ENCODE results near the gene UBAP1L.
"Not testable (repeated sequence)": the region's sequence is repeated elsewhere in the genome, so short reads cannot be mapped to it uniquely, and the experiment has no call there.

UBAP1L gene

DNA sequence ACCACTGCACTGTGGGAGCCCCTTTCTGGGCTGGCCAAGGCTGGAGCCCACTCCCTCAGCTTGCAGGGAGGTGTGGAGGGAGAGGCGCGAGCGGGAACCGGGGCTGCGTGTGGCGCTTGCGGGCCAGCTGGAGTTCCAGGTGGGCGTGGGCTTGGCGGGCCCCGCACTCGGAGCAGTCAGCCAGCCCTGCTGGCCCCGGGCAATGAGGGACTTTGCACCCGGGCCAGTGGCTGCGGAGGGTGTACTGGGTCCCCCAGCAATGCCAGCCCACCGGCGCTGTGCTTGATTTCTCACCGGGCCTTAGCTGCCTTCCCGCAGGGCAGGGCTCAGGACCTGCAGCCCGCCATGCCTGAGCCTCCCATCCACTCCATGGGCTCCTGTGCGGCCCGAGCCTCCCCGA is 40.1 kb downstream of the UBAP1L start:
- H3K4me3 ChIP-seq (ENCODE audit: control insufficient read depth in 1 of 7, extremely low read depth in 1 of 7, insufficient read depth in 4 of 7, low read depth in 2 of 7, low read length in 6 of 7); H3K27me3 ChIP-seq (replicated peaks in 2 of 5; ENCODE audit: control insufficient read depth in 4 of 5, insufficient read depth in 5 of 5, low read length in 4 of 5); DNase-seq; H3K36me3 ChIP-seq (ENCODE audit: control insufficient read depth in 4 of 4, insufficient read depth in 4 of 4, low read length in 3 of 4); H3K27ac ChIP-seq (ENCODE audit: insufficient read depth in 1 of 2, low read depth in 1 of 2, low read length in 2 of 2, poor library complexity in 1 of 2, severe bottlenecking in 2 of 2); POLR2A ChIA-PET; H3K9me3 ChIP-seq (ENCODE audit: control extremely low read depth in 1 of 5, control insufficient read depth in 4 of 5, insufficient read depth in 2 of 5, low read depth in 1 of 5, low read length in 4 of 5): not testable (repeated sequence)
- 98% methylated on average over 9 of the region's 22 CpGs for WGBS (ENCODE audit: insufficient coverage)
- CTCF ChIA-PET, result interaction anchor here (1.3 to 17.2 kb wide), 5 partner anchors 9 to 42 kb away, joined by 5 to 282 read pairs (median 5); no protein-coding TSS in a partner anchor
- H3K4me1 ChIP-seq (ENCODE audit: control extremely low read depth in 1 of 4, control insufficient read depth in 4 of 4, insufficient read depth in 4 of 4, low read length in 3 of 4), result peaks cover 0 to 28% (median 21%) of the 10 kb centered on the region in 4 experiments

DNA sequence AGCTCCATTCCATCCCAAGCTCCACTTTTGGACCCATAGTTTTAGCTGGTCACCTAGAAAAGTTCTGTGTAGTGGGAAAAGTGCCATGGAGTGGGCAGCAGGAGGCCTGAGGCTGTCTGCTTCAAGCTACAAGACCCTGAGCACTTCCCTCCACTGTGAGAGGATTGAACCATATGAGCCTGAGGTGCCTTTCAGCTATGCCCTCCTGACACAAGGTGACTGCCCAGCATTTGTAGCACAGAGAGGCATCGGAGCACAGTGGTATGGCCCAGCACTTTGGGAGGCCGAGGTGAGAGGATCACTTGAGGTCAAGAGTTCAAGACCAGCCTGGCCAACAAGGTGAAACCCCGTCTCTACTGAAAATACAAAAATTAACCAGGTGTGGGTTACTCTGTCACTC is 42.4 kb downstream of the UBAP1L start:
- Histone ChIP-seq H3K4me1 (ENCODE audit: control extremely low read depth in 1 of 4, control insufficient read depth in 4 of 4, insufficient read depth in 4 of 4, low read length in 3 of 4) (peaks cover 0 to 27% (median 21%) of the 10 kb centered on the region in 4 experiments), H3K27ac (ENCODE audit: insufficient read depth in 1 of 2, low read depth in 1 of 2, low read length in 2 of 2, poor library complexity in 1 of 2, severe bottlenecking in 2 of 2) (no peak overlapping the region), H3K27me3 (replicated peaks in 2 of 5; ENCODE audit: control insufficient read depth in 4 of 5, insufficient read depth in 5 of 5, low read length in 4 of 5) (peaks cover 0 to 15% (median 8%) of the 10 kb centered on the region in 5 experiments), H3K4me3 (ENCODE audit: control insufficient read depth in 1 of 7, extremely low read depth in 1 of 7, insufficient read depth in 4 of 7, low read depth in 2 of 7, low read length in 6 of 7) (no peak overlapping the region), H3K36me3 (ENCODE audit: control insufficient read depth in 4 of 4, insufficient read depth in 4 of 4, low read length in 3 of 4) (no peaks in the 10 kb centered on the region), H3K9me3 (ENCODE audit: control extremely low read depth in 1 of 5, control insufficient read depth in 4 of 5, insufficient read depth in 2 of 5, low read depth in 1 of 5, low read length in 4 of 5) (no peaks in the 10 kb centered on the region)
- no peak for DNase-seq
- CTCF ChIA-PET, result interaction anchor here (0.6 to 1.7 kb wide), 4 partner anchors 10 to 29 kb away, joined by 3 to 7 read pairs (median 4); no protein-coding TSS in a partner anchor
- POLR2A ChIA-PET, result no interaction called here
- WGBS (ENCODE audit: insufficient coverage), result 90% methylated on average over 3 of the region's 3 CpGs

DNA sequence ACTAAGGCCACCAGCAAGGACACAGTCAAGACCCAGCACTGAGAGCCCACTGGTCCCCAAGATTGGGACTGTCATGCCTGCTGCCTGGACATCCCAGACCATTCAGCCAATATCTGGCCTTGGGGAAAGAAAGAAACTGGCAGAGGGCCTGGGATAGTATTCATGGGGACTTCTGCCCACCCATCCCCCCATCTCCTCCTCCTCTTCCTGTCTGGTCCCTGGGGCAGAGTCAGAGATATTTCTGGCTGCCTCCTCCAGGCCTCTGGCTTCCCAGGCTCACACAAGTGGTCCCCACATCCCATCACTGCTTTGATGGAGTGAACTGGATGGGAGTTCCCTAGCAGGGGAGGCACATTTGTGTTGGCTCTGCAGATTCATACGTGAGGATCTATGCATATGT is 43.0 kb downstream of the UBAP1L start:
- 60% methylated on average over 1 of the region's 1 CpG for WGBS (ENCODE audit: insufficient coverage)
- Histone ChIP-seq H3K36me3 (ENCODE audit: control insufficient read depth in 4 of 4, insufficient read depth in 4 of 4, low read length in 3 of 4) (no peaks in the 10 kb centered on the region), H3K27me3 (replicated peaks in 2 of 5; ENCODE audit: control insufficient read depth in 4 of 5, insufficient read depth in 5 of 5, low read length in 4 of 5) (peaks cover 0 to 21% (median 10%) of the 10 kb centered on the region in 5 experiments), H3K4me3 (ENCODE audit: control insufficient read depth in 1 of 7, extremely low read depth in 1 of 7, insufficient read depth in 4 of 7, low read depth in 2 of 7, low read length in 6 of 7) (no peak overlapping the region), H3K27ac (ENCODE audit: insufficient read depth in 1 of 2, low read depth in 1 of 2, low read length in 2 of 2, poor library complexity in 1 of 2, severe bottlenecking in 2 of 2) (no peak overlapping the region), H3K9me3 (ENCODE audit: control extremely low read depth in 1 of 5, control insufficient read depth in 4 of 5, insufficient read depth in 2 of 5, low read depth in 1 of 5, low read length in 4 of 5) (no peaks in the 10 kb centered on the region), H3K4me1 (ENCODE audit: control extremely low read depth in 1 of 4, control insufficient read depth in 4 of 4, insufficient read depth in 4 of 4, low read length in 3 of 4) (peaks cover 0 to 26% (median 19%) of the 10 kb centered on the region in 4 experiments)
- ChIA-PET CTCF (interaction anchor here (0.6 to 3.3 kb wide), 4 partner anchors 11 to 29 kb away, joined by 3 to 23 read pairs (median 5); no protein-coding TSS in a partner anchor), POLR2A (no interaction called here)
- no peak for DNase-seq

DNA sequence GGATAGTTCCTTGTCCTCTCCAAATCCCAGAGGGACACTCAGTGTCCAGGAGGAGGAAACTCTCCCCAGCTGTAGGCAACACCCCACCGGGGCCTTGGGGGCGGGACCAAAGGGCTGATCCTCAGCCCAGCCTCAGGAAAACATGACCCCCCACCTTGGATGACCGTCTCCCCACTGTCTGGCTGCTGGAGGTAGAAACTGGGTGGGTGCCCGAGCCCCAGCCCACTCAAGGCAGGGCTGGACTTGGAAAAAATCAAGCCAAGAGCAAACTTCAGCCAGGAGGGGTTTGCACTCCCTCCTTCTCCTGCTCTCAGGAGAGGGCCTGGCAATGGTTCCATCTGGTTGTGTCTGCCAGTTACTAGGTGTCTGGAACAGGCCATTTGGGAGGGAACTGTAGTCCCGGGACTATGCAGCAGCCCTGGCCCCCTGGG is 43.6 kb downstream of the UBAP1L start:
- H3K27ac ChIP-seq (ENCODE audit: insufficient read depth in 1 of 2, low read depth in 1 of 2, low read length in 2 of 2, poor library complexity in 1 of 2, severe bottlenecking in 2 of 2), result no peak overlapping the region
- peaks cover 0 to 23% (median 15%) of the 10 kb centered on the region in 4 experiments for H3K4me1 ChIP-seq (ENCODE audit: control extremely low read depth in 1 of 4, control insufficient read depth in 4 of 4, insufficient read depth in 4 of 4, low read length in 3 of 4)
- 84% methylated on average over 2 of the region's 5 CpGs for WGBS (ENCODE audit: insufficient coverage)
- ChIA-PET CTCF (interaction anchor here (1.2 to 3.3 kb wide), 2 partner anchors 11 to 17 kb away, joined by 7 to 23 read pairs; no protein-coding TSS in a partner anchor), POLR2A (interaction anchor here (0.6 kb wide), 1 partner anchor 1180 kb away, joined by 3 read pairs; no protein-coding TSS in a partner anchor)
- peaks cover 5 to 27% (median 13%) of the 10 kb centered on the region in 5 experiments for H3K27me3 ChIP-seq (replicated peaks in 2 of 5; ENCODE audit: control insufficient read depth in 4 of 5, insufficient read depth in 5 of 5, low read length in 4 of 5)
- no peaks in the 10 kb centered on the region for H3K9me3 ChIP-seq (ENCODE audit: control extremely low read depth in 1 of 5, control insufficient read depth in 4 of 5, insufficient read depth in 2 of 5, low read depth in 1 of 5, low read length in 4 of 5)
- H3K36me3 ChIP-seq (ENCODE audit: control insufficient read depth in 4 of 4, insufficient read depth in 4 of 4, low read length in 3 of 4), result no peaks in the 10 kb centered on the region
- DNase-seq, result no peak
- no peak overlapping the region for H3K4me3 ChIP-seq (ENCODE audit: control insufficient read depth in 1 of 7, extremely low read depth in 1 of 7, insufficient read depth in 4 of 7, low read depth in 2 of 7, low read length in 6 of 7)

DNA sequence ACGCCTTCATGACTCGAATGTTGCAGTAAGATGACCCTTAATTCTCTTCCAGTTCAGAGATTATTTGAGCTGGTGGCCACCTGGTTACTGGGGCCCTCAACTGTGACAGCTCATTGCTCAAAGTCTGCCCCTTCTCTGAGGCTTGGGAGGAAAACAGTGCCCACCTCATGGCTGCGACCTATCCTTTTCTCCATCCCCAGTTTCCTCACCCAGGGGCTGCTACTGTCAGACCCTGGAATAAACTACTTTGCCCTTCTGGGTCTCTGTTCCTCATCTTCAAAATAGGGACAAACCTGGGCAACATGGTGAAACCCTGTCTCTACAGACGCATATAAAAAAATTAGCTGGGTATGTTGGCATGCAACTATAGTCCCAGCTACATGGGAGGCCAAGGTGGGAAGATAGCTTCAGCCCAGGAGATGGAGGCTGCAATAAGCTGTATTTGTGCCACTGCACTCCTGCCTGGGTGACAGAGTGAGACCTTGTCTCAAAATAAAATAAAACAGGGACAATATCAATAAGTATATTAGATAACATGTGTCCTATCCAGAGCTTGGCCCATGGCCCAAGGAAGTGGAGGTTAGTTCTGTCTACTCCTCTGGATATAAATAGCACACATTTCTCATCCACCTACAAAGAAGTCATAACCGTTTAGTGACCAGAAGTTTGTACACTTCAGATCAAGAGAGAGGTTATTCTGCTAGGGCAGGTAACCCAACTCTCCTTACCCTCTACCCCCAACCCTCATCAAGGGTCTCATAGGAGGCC is 45.0 kb downstream of the UBAP1L start:
- POLR2A ChIA-PET, result interaction anchor here (0.5 kb wide), 1 partner anchor 47 kb away, joined by 3 read pairs; no protein-coding TSS in a partner anchor
- Histone ChIP-seq H3K27me3 (replicated peaks in 2 of 5; ENCODE audit: control insufficient read depth in 4 of 5, insufficient read depth in 5 of 5, low read length in 4 of 5) (peaks cover 7 to 41% (median 16%) of the 10 kb centered on the region in 5 experiments), H3K4me3 (ENCODE audit: control insufficient read depth in 1 of 7, extremely low read depth in 1 of 7, insufficient read depth in 4 of 7, low read depth in 2 of 7, low read length in 6 of 7) (no peak overlapping the region), H3K4me1 (ENCODE audit: control extremely low read depth in 1 of 4, control insufficient read depth in 4 of 4, insufficient read depth in 4 of 4, low read length in 3 of 4) (peaks cover 0 to 21% (median 11%) of the 10 kb centered on the region in 4 experiments), H3K36me3 (ENCODE audit: control insufficient read depth in 4 of 4, insufficient read depth in 4 of 4, low read length in 3 of 4) (no peaks in the 10 kb centered on the region), H3K27ac (ENCODE audit: insufficient read depth in 1 of 2, low read depth in 1 of 2, low read length in 2 of 2, poor library complexity in 1 of 2, severe bottlenecking in 2 of 2) (no peak overlapping the region), H3K9me3 (ENCODE audit: control extremely low read depth in 1 of 5, control insufficient read depth in 4 of 5, insufficient read depth in 2 of 5, low read depth in 1 of 5, low read length in 4 of 5) (no peaks in the 10 kb centered on the region)
- 100% methylated on average over 3 of the region's 5 CpGs for WGBS (ENCODE audit: insufficient coverage)
- no peak for DNase-seq
- CTCF ChIA-PET, result interaction anchor here (0.8 to 6.8 kb wide), 5 partner anchors 9 to 28 kb away, joined by 3 to 37 read pairs (median 8); partner anchors contain the start of genes KBTBD13 and SLC51B

DNA sequence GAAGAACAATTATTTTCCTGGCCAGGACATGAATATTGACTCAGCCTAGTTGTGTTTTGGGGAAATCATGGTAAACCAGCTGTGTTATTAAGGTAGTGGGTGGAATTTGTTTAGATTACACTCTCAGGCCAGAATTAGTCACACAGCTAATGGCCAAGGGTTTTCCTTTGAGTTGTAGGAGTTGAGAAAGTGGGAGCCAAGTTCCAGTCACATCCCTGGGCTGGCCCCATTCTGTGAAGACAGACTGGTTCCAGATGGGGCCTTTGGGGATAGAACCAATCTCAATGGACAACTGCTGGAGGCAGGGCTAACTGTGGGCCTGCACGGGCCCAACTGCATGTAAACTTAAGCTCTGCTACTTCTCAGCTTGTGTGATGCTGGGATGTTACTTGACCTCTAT is 45.8 kb downstream of the UBAP1L start:
- Histone ChIP-seq H3K9me3 (ENCODE audit: control extremely low read depth in 1 of 5, control insufficient read depth in 4 of 5, insufficient read depth in 2 of 5, low read depth in 1 of 5, low read length in 4 of 5) (no peaks in the 10 kb centered on the region), H3K4me1 (ENCODE audit: control extremely low read depth in 1 of 4, control insufficient read depth in 4 of 4, insufficient read depth in 4 of 4, low read length in 3 of 4) (peaks cover 0 to 21% (median 11%) of the 10 kb centered on the region in 4 experiments), H3K27me3 (replicated peaks in 2 of 5; ENCODE audit: control insufficient read depth in 4 of 5, insufficient read depth in 5 of 5, low read length in 4 of 5) (peaks cover 7 to 41% (median 16%) of the 10 kb centered on the region in 5 experiments), H3K27ac (ENCODE audit: insufficient read depth in 1 of 2, low read depth in 1 of 2, low read length in 2 of 2, poor library complexity in 1 of 2, severe bottlenecking in 2 of 2) (no peak overlapping the region), H3K4me3 (ENCODE audit: control insufficient read depth in 1 of 7, extremely low read depth in 1 of 7, insufficient read depth in 4 of 7, low read depth in 2 of 7, low read length in 6 of 7) (no peak overlapping the region), H3K36me3 (ENCODE audit: control insufficient read depth in 4 of 4, insufficient read depth in 4 of 4, low read length in 3 of 4) (no peaks in the 10 kb centered on the region)
- DNase-seq, result no peak
- POLR2A ChIA-PET, result no interaction called here
- 100% methylated on average over 1 of the region's 1 CpG for WGBS (ENCODE audit: insufficient coverage)
- CTCF ChIA-PET, result interaction anchor here (0.8 to 6.8 kb wide), 6 partner anchors 9 to 27 kb away, joined by 3 to 37 read pairs (median 7); partner anchors contain the start of genes KBTBD13 and SLC51B

Measured in common myeloid progenitor, CD34-positive (primary cell).